ENCODE data around the gene MGST1. TPM values are rescaled to one million over a fixed set of nuclear protein-coding genes. Genes with fewer than 3 reads are reported as not detected.

Gene MGST1
- 100 to 1,000 TPM; 110 to 169 TPM for total RNA-seq
- long read RNA-seq, donor 1, transcript MGST1-205 (4 exons, 914 nt) = major isoform, 19 of 53 reads
- long read RNA-seq, donor 1, partial matches to known transcripts = 0 of 53 reads
- long read RNA-seq, donor 1, other reads (novel, unspliced or antisense) = 34 of 53 reads
- long read RNA-seq, donor 2, transcript MGST1-205 (4 exons, 914 nt) = major isoform, 121 of 191 reads
- long read RNA-seq, donor 2, partial matches to known transcripts = 6 of 191 reads
- long read RNA-seq, donor 2, other reads (novel, unspliced or antisense) = 60 of 191 reads

DNA sequence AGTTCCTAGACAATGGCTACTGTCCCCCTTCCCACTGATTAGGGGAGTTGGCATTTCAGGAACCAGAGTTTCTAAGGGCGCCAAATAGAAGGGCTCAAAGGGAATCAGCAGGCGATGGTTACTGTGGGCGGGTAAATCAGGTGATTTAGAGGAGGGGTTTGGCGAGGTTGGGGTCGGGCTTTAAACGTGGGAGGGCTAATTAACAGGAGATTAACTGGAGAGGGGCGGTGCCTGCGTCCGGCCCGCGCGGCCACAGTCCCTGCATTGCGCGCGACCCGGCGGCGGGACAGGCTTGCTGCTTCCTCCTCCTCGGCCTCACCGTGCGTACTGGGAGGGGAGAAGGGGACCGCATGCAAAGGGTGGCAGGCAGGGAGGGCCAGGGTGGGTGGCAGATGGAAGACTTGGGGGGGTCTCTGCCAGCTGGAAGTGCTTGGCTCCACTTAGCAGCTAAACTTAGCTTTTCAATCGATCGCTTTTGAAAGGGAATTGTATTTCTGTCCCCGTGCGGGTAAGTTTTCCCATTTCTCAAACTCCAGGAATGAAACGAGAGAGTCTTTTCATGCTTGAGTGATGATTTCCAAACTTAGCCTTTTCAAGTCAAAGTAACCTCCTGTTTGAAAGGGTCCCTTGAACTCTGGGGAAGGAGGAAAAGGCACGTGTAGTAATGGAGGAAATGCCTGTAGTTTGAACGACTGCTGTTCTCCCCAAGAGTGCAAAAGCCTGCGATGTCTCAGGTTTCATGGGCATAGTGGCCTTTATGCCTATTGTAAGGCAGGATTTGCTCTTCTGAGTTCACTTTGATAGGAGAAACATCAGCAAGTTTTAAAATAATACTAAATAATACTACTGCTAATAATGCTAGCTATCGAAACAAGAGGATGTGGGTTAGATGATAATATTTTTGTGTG, at the start of gene MGST1:
TSS of gene MGST1 (plus strand) at position 255 of the 908 bp plus-strand sequence. CDS start 6,608 bp downstream, outside the sequence.
- peak; percentile 86 for DNase-seq (ENCODE audit: low spot score)
- intact Hi-C loops (cut with DNase I) = no loop called here

- intact Hi-C loops (cut with DNase I) = no loop called here
- no peak for DNase-seq (ENCODE audit: low spot score)
Observed at GRCh38 chr12:16299403-16299802, 48.0 kb upstream of the MGST1 start.

DNA sequence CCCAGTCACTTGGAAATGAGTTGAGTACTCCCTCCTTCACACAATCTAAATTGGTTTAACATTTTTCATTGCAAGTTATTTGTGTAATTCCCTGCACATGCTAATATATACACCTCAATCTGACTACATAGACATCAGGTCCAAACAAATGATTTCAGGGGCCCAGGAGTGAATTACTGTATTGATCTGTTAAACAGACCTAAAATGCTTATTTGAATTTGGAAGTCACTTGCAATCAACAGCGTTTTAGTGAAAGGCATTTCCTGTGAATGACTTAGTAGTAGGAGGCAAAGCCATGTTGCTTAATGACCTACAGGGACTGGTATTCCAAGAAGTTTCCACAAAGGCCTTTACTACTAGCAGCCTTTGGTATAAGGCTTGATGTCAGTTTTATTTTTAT, 47.3 kb upstream of the MGST1 start:
- intact Hi-C loops (cut with DNase I) = no loop called here
- DNase-seq (ENCODE audit: low spot score) = no peak

DNA sequence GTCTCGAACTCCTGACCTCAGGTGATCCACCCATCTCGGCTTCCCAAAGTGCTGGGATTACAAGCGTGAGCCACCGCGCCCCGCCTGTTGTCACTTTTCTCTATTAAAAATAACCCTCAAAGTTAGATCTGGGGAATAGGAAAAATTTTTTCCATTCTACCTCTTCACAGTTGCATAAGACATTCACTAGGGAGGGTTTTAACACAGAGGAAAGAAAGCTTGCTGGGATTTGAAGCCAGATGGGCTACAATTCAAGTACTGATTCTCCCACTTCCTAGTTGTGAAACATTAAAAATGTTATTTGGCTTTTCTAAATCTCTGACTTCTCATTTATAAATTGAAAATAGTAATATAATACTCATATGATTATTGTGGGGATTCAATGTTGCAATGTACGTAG, 46.7 kb upstream of the MGST1 start:
- intact Hi-C loops (cut with DNase I) = no loop called here
- DNase-seq (ENCODE audit: low spot score) = no peak

- intact Hi-C loops (cut with DNase I) = no loop called here
- no peak for DNase-seq (ENCODE audit: low spot score)
Observed at GRCh38 chr12:16303939-16304338, 43.5 kb upstream of the MGST1 start.

- intact Hi-C loops (cut with DNase I) = no loop called here
- DNase-seq (ENCODE audit: low spot score) = no peak
Observed at GRCh38 chr12:16307856-16308475, 39.5 kb upstream of the MGST1 start.

DNA sequence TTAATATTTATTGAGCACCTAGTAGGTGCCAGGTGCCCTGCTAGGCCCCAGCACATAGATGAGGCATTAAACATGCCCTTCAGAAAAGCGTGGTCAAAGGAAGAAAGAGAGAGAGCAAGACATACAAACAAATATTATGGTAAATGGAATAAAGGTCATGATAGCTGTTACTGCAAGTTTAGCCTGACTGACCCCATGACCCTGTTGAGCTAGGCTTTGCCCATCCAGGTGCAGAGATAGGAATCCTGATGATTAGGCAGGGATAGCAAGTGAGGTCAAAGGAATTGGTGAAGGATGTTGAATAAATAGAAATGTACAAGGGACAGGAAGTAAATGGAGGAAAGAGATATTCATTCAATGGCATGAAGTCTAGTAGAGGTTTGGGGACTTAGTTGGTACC, 36.5 kb upstream of the MGST1 start:
- DNase-seq (ENCODE audit: low spot score) = no peak
- intact Hi-C loops (cut with DNase I) = no loop called here

DNA sequence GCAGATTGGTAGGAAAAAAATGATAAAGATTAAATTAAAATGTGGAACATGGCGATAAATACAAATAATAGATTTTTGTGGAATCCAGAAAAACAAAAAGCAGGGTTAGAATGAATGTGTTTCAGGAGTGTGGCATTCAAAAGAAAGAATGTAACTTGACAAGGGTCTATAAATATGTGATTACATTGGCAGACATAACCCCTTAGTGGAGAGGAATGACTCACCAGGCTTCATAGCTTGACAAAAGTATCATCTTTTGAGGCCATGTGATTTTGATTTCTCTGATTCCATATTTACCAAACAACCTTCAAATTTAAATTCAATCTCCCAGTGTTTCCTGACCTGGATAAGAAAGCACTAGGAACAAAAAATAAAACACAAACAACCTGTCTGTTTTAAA, 24.4 kb upstream of the MGST1 start:
- intact Hi-C loops (cut with DNase I) = no loop called here
- no peak for DNase-seq (ENCODE audit: low spot score)

DNA sequence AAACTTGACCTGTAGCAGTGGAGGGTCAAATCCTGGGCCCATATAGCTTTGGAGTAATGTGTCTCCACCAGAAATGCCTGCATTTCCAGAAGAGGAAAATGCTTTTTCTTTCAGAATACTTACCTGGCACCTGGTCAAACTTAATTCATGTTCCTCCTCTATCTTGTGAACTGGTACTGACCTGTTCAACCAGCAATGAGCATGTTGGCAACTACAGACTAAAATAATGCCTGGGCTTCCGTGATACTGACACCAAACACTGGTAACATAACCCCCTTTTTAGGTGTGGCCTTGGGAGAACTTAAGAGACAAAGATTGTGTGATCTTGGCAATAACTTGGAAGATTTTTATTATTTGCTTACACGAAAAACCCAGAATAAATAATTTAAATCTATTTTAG, 23.8 kb upstream of the MGST1 start:
- intact Hi-C loops (cut with DNase I) = no loop called here
- DNase-seq (ENCODE audit: low spot score) = no peak

GRCh38 chr12:16324272-16324671, 23.2 kb upstream of the MGST1 start:
- DNase-seq (ENCODE audit: low spot score) = no peak
- intact Hi-C loops (cut with DNase I) = no loop called here

DNA sequence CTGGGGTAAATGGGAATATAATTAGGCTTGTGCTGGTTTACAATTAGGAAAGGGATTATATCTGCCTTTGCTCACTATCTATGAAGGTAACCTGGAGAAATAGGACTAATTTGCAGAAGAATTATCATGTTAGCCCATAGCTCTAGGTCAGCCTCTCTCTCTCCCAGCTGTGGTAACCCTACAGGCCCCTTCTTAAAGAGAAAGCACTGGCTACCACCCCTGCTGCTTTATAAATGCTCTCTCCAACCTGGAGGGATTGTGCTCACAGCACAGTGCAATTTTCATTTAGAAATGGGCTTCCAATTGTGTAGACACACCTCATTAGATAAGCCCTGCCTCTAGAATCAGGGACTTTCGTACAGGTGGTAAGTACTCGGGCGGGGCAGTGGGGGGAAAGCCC, 22.7 kb upstream of the MGST1 start:
- intact Hi-C loops (cut with DNase I) = no loop called here
- no peak for DNase-seq (ENCODE audit: low spot score)

GRCh38 chr12:16325426-16325825, 22.0 kb upstream of the MGST1 start:
- intact Hi-C loops (cut with DNase I) = no loop called here
- DNase-seq (ENCODE audit: low spot score) = no peak

- intact Hi-C loops (cut with DNase I) = no loop called here
Observed at GRCh38 chr12:16327963-16328362, 19.5 kb upstream of the MGST1 start.

GRCh38 chr12:16329594-16329993, 17.9 kb upstream of the MGST1 start:
- intact Hi-C loops (cut with DNase I) = no loop called here
- DNase-seq (ENCODE audit: low spot score) = no peak

More at GRCh38 chr12:16327963-16328362, 19.5 kb upstream of the MGST1 start:
- DNase-seq (ENCODE audit: low spot score) = no peak

DNA sequence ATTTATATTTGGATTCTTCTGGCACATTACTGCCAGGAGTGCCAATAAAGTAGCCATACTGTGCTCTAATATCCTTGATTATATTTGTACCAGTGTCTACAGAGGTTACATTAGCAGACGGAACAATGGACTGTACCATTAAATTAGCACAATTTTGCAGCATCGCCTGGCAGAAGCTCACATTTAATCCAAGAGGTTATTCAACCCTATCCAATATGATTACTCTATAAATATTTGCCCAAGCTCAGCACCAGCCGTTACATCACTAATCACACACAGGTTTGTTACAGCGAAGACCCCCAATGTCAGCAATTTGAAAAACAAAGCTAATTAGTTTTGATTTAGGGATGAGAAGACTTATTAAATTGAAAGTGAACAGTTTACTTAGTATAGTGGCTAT, 16.9 kb upstream of the MGST1 start:
- intact Hi-C loops (cut with DNase I) = no loop called here
- DNase-seq (ENCODE audit: low spot score) = no peak

- no peak for DNase-seq (ENCODE audit: low spot score)
- intact Hi-C loops (cut with DNase I) = no loop called here
Observed at GRCh38 chr12:16331998-16332397, 15.4 kb upstream of the MGST1 start.

DNA sequence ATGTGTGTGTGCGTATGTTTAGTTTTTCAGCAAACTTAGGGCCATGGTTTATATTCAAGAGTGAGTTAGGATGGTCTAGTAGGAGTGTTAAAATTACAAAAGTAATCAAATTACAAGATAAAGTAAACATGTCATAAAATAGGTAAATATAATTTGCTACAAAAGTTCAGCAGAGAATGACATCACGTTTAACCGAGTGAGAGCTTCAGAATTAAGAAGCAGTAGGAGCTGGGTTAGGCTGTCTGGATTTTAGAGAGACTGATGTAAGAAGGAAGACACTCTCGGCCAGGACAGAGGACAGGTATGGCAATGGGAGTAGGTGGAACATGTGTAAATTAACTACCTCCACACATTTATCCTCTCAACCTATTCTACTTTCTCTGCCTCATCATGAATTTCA, 11.6 kb upstream of the MGST1 start:
- intact Hi-C loops (cut with DNase I) = no loop called here
- no peak for DNase-seq (ENCODE audit: low spot score)

DNA sequence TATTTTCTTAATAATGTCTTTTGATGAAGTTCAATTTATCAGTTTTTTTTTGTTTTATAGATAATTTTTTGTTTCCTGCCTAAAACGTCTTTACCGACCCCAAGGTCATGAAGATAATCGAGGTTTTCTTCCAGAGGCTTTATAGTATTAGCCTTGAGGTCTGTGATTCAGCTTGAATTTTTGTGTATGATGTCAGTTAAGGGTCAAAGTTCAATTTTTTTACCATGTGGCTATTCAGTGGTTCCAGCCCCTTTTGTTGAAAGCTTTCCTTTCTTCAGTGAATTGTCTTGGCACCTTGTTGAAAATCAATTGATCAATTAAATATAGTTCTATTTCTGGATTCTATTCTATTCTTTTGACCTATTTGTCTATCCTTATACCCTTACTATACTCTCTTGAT, 3.2 kb upstream of the MGST1 start:
- no peak for DNase-seq (ENCODE audit: low spot score)
- intact Hi-C loops (cut with DNase I) = no loop called here

DNA sequence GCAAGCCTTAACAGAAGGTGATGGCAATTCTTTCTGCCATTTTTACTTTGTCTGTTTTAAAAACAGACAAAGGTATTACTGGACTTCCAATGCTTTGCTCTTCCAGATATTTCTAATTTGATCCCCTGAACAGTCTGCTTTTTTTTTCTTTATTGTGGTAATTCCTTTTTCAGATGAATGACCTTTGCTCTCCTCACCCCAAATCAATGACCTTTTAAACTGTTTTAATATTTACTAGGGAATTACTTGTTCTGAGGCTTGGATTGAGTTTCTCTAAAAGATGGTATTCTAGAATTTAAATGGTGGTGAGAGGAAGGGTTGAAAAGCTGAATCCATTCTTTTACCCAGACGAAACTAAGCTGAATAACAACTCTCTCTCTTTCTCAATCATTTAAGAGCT, 2.3 kb upstream of the MGST1 start:
- intact Hi-C loops (cut with DNase I) = no loop called here
- DNase-seq (ENCODE audit: low spot score) = no peak

GRCh38 chr12:16346958-16347357, 487 bp upstream of the MGST1 start:
- intact Hi-C loops (cut with DNase I) = no loop called here
- no peak for DNase-seq (ENCODE audit: low spot score)

Measured in posterior vena cava (tissue), 2 donors.